Spleen (tissue), 7 donors: ENCODE data around the gene ZMYND19.

Experiments used
- POLR2AphosphoS5 ChIP-seq, 3 donors: sonication (generic); formaldehyde crosslinking; IDR thresholded peaks; one replicate each; pipeline ENCODE4 v1.5.1; 2017; ENCODE audit warnings: antibody characterized with exemption in 3 of 3
- TF ChIP-seq, protein P1 (sequence below), 11 experiments: fragments of 200-600 bp in 7 of 11; fragments of 450-650 bp in 4 of 11; sonication (generic) in 4 of 11; IDR thresholded peaks in 8 of 11; conservative IDR thresholded peaks in 3 of 11; 1 replicate in 7 of 11; 2 replicates in 4 of 11; pipeline versions ENCODE4 v1.4.0 to v1.8.0; 2016 to 2021; ENCODE audit warnings: antibody characterized with exemption in 11 of 11, inconsistent platforms in 4 of 11, mild to moderate bottlenecking in 1 of 11
- donor health status: DM: no; HTN: no; CAD: no; lungs with moderate emphysema.
- donor health status: DM: no; HTN: no; CAD: no.
- donor health status: DM: no; HTN: no; CAD: no.

DNA sequence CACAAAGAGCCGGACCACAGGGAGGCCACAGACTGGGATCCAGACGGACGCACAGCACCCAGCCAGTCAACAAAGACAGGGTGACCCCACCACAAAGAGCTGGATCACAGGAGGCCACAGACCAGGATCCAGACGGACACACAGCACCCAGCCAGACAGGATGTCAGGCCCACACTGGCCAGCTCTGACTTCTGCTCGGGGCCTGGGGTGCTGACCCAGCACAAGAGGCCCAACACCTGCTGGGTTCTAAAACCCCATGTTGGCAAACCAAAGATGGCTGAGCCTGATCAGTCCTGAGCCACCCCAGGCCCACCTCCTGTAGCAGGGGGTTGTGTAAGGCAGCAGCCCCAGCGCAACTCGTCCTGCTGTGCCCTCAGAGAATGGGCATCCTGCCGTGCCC is 6.4 kb downstream of the ZMYND19 start:
- TF ChIP-seq, protein P1, sequence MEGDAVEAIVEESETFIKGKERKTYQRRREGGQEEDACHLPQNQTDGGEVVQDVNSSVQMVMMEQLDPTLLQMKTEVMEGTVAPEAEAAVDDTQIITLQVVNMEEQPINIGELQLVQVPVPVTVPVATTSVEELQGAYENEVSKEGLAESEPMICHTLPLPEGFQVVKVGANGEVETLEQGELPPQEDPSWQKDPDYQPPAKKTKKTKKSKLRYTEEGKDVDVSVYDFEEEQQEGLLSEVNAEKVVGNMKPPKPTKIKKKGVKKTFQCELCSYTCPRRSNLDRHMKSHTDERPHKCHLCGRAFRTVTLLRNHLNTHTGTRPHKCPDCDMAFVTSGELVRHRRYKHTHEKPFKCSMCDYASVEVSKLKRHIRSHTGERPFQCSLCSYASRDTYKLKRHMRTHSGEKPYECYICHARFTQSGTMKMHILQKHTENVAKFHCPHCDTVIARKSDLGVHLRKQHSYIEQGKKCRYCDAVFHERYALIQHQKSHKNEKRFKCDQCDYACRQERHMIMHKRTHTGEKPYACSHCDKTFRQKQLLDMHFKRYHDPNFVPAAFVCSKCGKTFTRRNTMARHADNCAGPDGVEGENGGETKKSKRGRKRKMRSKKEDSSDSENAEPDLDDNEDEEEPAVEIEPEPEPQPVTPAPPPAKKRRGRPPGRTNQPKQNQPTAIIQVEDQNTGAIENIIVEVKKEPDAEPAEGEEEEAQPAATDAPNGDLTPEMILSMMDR (IDR thresholded peaks at IDR 0.05 in 8 of 11, conservative IDR thresholded peaks at IDR 0.05 in 3 of 11): no peak
- TF ChIP-seq POLR2AphosphoS5 (IDR thresholded peaks at IDR 0.05): no peak
